K562 (cell line): Measurements from ENCODE around the gene CLDN5. TPM values are rescaled to one million over a fixed set of nuclear protein-coding genes. Genes with fewer than 3 reads are reported as not detected.

Experiments
- ATF6 ChIP-seq: sonication (generic); formaldehyde crosslinking; IDR thresholded peaks from 2 replicates; pipeline ENCODE4 v1.4.0; 2020; ENCODE audit warnings: mild to moderate bottlenecking, missing genetic modification reagents
- ERF ChIP-seq: fragments of 450-650 bp; formaldehyde crosslinking; IDR thresholded peaks from 2 replicates; pipeline ENCODE4 v1.4.0; 2020; ENCODE audit warnings: mild to moderate bottlenecking, mixed read lengths
- FOXJ3 ChIP-seq: sonication (generic); formaldehyde crosslinking; IDR thresholded peaks from 2 replicates; pipeline ENCODE4 v1.4.0; 2020; ENCODE audit warnings: mild to moderate bottlenecking, missing genetic modification reagents
- GTF2E2 ChIP-seq: fragments of 200-800 bp; sonication (Bioruptor generic); IDR thresholded peaks from 2 replicates; pipeline ENCODE4 v1.6.1; 2016; ENCODE audit warnings: missing genetic modification characterization, missing compliant biosample characterization
- HEY1 ChIP-seq: fragments of 250-450 bp; sonication (Bioruptor Pico); IDR thresholded peaks from 2 replicates; pipeline ENCODE4 v1.5.0; 2020; ENCODE audit warnings: mild to moderate bottlenecking, moderate library complexity, borderline replicate concordance
- HMBOX1 ChIP-seq: sonication (generic); IDR thresholded peaks from 2 replicates; pipeline ENCODE4 v1.6.1; 2016
- IRF2 ChIP-seq: sonication (generic); formaldehyde crosslinking; IDR thresholded peaks from 2 replicates; pipeline ENCODE4 v1.8.1; 2022; ENCODE audit warnings: mild to moderate bottlenecking, missing genetic modification reagents
- NCOA1 ChIP-seq: fragments of 450-650 bp; IDR thresholded peaks from 2 replicates; pipeline ENCODE4 v1.6.1; 2016; ENCODE audit warnings: low read depth
- RBM17 ChIP-seq: fragments of 200-400 bp; formaldehyde crosslinking; IDR thresholded peaks from 2 replicates; pipeline ENCODE4 v1.6.1; 2017; ENCODE audit warnings: low read depth, mild to moderate bottlenecking, low read length, borderline replicate concordance
- RERE ChIP-seq: sonication (generic); formaldehyde crosslinking; IDR thresholded peaks from 2 replicates; pipeline ENCODE4 v1.8.0; 2023; ENCODE audit warnings: missing genetic modification reagents, mild to moderate bottlenecking, borderline replicate concordance
- SMAD1 ChIP-seq: fragments of 150-350 bp; IDR thresholded peaks from 2 replicates; pipeline ENCODE4 v1.6.1; 2014; ENCODE audit warnings: low read length, low read depth; ENCODE audit not compliant: partially characterized antibody
- SRSF9 ChIP-seq: fragments of 200-400 bp; formaldehyde crosslinking; IDR thresholded peaks from 2 replicates; pipeline ENCODE4 v1.6.1; 2017; ENCODE audit warnings: low read depth, low read length, borderline replicate concordance
- UBTF ChIP-seq, 2 experiments: IDR thresholded peaks; 2 replicates each; pipeline ENCODE4 v1.6.1; 2012; ENCODE audit warnings: improper control_type of control experiment in 2 of 2, low read depth in 2 of 2, low read length in 2 of 2, borderline replicate concordance in 1 of 2
- ZFP1 ChIP-seq: fragments of 450-650 bp; formaldehyde crosslinking; IDR thresholded peaks from 2 replicates; pipeline ENCODE4 v1.4.0; 2020; ENCODE audit warnings: mild to moderate bottlenecking, mixed read lengths
- polyA plus RNA-seq, 8 experiments: library from polyadenylated mRNA; depleted of rRNA in 4 of 8; stranded (reverse) in 5 of 8; unstranded in 3 of 8; fragments of >200 nt; fragmentation: Nextera tagmentation in 2 of 8; fragmentation: Illumina TruSeq in 1 of 8; extraction: Ambion mirVana in 2 of 8; extraction: Trizol in 1 of 8; gene quantifications; 2 replicates each; pipeline versions ENCODE4 v1.2.1 to v1.2.3, GENCODE V29; 2011 to 2014; ENCODE audit warnings: inconsistent platforms in 1 of 8, missing spikeins in 1 of 8
- total RNA-seq, 7 experiments: library from RNA; depleted of rRNA in 6 of 7; stranded (reverse); fragments of >200 nt in 6 of 7; fragmentation: Illumina TruSeq in 2 of 7; extraction: Trizol in 2 of 7; gene quantifications; 2 replicates each; pipeline versions ENCODE4 v1.2.1 to v1.2.3, GENCODE V29; 2011 to 2021; ENCODE audit warnings: low replicate concordance in 1 of 7
- TF ChIP-seq, protein P1 (sequence below): fragments of 450-650 bp; formaldehyde crosslinking; IDR thresholded peaks from 2 replicates; pipeline ENCODE4 v1.4.0; 2020; ENCODE audit warnings: mild to moderate bottlenecking, moderate library complexity

The CLDN5 gene
- total and polyA plus RNA-seq, 9 of the 15 experiments (the other 6 are each of a cell fraction or from before 2014, with no cell fraction given), result 0.20 TPM; not detected in 8

- TF ChIP-seq UBTF (IDR thresholded peaks at IDR 0.05; ENCODE audit: borderline replicate concordance in 1 of 2, low read depth in 2 of 2, low read length in 2 of 2) (no peak), SRSF9 (no peak), RBM17 (no peak), ERF (CRISPR knock-in tag) (no peak), FOXJ3 (CRISPR knock-in tag) (no peak), HMBOX1 (no peak), RERE (no peak), SMAD1 (no peak), IRF2 (CRISPR knock-in tag) (no peak), ATF6 (CRISPR knock-in tag) (no peak), NCOA1 (no peak), GTF2E2 (no peak), ZFP1 (CRISPR knock-in tag) (no peak), HEY1 (CRISPR knock-in tag) (no peak; the same call in 1 of the 2 replicates)
- TF ChIP-seq, protein P1, sequence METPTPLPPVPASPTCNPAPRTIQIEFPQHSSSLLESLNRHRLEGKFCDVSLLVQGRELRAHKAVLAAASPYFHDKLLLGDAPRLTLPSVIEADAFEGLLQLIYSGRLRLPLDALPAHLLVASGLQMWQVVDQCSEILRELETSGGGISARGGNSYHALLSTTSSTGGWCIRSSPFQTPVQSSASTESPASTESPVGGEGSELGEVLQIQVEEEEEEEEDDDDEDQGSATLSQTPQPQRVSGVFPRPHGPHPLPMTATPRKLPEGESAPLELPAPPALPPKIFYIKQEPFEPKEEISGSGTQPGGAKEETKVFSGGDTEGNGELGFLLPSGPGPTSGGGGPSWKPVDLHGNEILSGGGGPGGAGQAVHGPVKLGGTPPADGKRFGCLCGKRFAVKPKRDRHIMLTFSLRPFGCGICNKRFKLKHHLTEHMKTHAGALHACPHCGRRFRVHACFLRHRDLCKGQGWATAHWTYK (CRISPR knock-in tag), result no peak
These were observed 45.3 kb downstream of the CLDN5 start, which contains the start of gene UFD1 (continued) for GRCh38 chr22:19478901-19479354.
